Nephron progenitor cell (in vitro differentiated cells): ENCODE measurements around the gene RHNO1.

ENCODE experiments used
- DNase-seq: peaks from one replicate; pipeline ENCODE4 v3.0.0; 2021
- H3K27ac Mint-ChIP-seq: 2 replicates; pipeline ENCODE4 v1.8.0; 2021; ENCODE audit warnings: mild to moderate bottlenecking, moderate library complexity, mixed read lengths
- H3K27me3 Mint-ChIP-seq: 2 replicates; pipeline ENCODE4 v1.8.0; 2021; ENCODE audit warnings: mild to moderate bottlenecking, low read depth, mixed read lengths; ENCODE audit not compliant: poor library complexity
- H3K36me3 Mint-ChIP-seq: 2 replicates; pipeline ENCODE4 v1.8.0; 2021; ENCODE audit warnings: low read depth, mixed read lengths
- H3K4me1 Mint-ChIP-seq: 2 replicates; pipeline ENCODE4 v1.8.0; 2021; ENCODE audit warnings: mixed read lengths
- H3K4me3 Mint-ChIP-seq: 2 replicates; pipeline ENCODE4 v1.8.0; 2021; ENCODE audit warnings: mild to moderate bottlenecking, moderate library complexity, mixed read lengths
- H3K9me3 Mint-ChIP-seq: 2 replicates; pipeline ENCODE4 v1.8.0; 2021; ENCODE audit warnings: mild to moderate bottlenecking, moderate library complexity, mixed read lengths
- TF ChIP-seq, protein P1 (sequence below): fragments of 200-600 bp; sonication (generic); IDR thresholded peaks from 2 replicates; pipeline ENCODE4 v1.5.0; 2021; ENCODE audit warnings: antibody characterized with exemption

The RHNO1 gene

DNA sequence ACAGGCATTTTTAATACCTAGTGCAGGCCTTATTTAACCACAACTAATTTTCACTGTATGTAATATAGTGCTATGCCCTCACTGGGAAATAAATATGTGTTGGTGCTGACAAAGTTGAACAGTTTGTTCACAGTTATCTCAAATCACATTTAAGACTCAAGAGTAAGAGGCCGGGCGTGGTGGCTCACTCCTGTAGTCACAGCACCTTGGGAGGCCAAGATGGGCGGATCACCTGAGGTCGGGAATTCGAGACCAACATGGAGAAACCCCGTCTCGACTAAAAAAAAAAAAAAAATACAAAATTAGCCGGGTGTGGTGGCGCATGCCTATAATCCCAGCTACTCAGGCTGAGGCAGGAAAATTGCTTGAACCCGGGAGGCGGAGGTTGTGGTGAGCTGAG is 59.3 kb downstream of the RHNO1 start:
- Mint-ChIP-seq H3K9me3 (no peaks in the 10 kb centered on the region), H3K4me3 (no peak overlapping the region), H3K4me1 (no peaks in the 10 kb centered on the region), H3K27me3 (no peaks in the 10 kb centered on the region), H3K27ac (no peak overlapping the region), H3K36me3 (peaks cover 57% of the 10 kb centered on the region)
- no peak for DNase-seq
- TF ChIP-seq, protein P1, sequence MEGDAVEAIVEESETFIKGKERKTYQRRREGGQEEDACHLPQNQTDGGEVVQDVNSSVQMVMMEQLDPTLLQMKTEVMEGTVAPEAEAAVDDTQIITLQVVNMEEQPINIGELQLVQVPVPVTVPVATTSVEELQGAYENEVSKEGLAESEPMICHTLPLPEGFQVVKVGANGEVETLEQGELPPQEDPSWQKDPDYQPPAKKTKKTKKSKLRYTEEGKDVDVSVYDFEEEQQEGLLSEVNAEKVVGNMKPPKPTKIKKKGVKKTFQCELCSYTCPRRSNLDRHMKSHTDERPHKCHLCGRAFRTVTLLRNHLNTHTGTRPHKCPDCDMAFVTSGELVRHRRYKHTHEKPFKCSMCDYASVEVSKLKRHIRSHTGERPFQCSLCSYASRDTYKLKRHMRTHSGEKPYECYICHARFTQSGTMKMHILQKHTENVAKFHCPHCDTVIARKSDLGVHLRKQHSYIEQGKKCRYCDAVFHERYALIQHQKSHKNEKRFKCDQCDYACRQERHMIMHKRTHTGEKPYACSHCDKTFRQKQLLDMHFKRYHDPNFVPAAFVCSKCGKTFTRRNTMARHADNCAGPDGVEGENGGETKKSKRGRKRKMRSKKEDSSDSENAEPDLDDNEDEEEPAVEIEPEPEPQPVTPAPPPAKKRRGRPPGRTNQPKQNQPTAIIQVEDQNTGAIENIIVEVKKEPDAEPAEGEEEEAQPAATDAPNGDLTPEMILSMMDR, result no peak

DNA sequence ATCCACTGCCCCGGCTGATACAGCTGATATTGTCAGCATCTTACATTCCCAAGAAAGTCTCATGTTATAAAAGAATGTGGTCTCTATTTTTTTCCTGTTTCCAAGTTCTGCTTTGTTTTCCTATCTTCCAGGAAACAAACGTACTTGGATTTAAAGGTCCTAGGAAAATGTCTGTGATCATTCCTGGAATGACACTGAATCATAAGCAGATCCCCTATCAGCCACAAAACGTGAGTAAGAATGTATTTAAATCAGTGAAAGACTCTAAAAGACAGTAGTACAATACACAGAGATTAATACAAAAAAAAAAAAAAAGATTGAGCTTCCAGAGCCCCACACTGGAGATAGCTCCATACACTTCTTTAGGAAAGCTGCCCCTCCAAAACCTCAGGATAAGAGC is 60.5 kb downstream of the RHNO1 start:
- Mint-ChIP-seq H3K9me3 (no peaks in the 10 kb centered on the region), H3K4me1 (no peaks in the 10 kb centered on the region), H3K4me3 (no peak overlapping the region), H3K36me3 (peaks cover 50% of the 10 kb centered on the region), H3K27ac (no peak overlapping the region), H3K27me3 (no peaks in the 10 kb centered on the region)
- DNase-seq, result no peak
- TF ChIP-seq, protein P1, result no peak
